GM23338 (cell line): ENCODE results near the gene C16orf78. TPM values are rescaled to one million over a fixed set of nuclear protein-coding genes. Genes with fewer than 3 reads are reported as not detected.

Source experiments
- ATAC-seq: fragments of 200-7000 bp; cut with Tn5 transposase; 3 replicates; pipeline ENCODE4 v1.9.1; 2020
- DNase-seq: peaks from one replicate; pipeline ENCODE4 v3.0.0-alpha.2; 2015; ENCODE audit warnings: low spot score
- H2AFZ ChIP-seq: fragments of 200-600 bp; sonication (generic); 2 replicates; pipeline ENCODE4 v1.8.0; 2016; ENCODE audit warnings: antibody characterized with exemption, mild to moderate bottlenecking, moderate library complexity
- H3F3A ChIP-seq: fragments of 200-600 bp; sonication (generic); replicated peaks from 2 replicates; pipeline ENCODE4 v1.8.0; 2017; ENCODE audit warnings: antibody characterized with exemption, mixed run types, low read depth
- H3K27ac ChIP-seq: fragments of 200-600 bp; sonication (generic); 2 replicates; pipeline ENCODE4 v1.6.1; 2016; ENCODE audit warnings: low read depth
- H3K27me3 ChIP-seq: fragments of 200-600 bp; sonication (generic); 2 replicates; pipeline ENCODE4 v1.8.0; 2016; ENCODE audit warnings: mild to moderate bottlenecking, mixed run types, moderate library complexity; ENCODE audit not compliant: insufficient read depth
- H3K36me3 ChIP-seq: fragments of 200-600 bp; sonication (generic); 2 replicates; pipeline ENCODE4 v1.8.0; 2016; ENCODE audit warnings: mild to moderate bottlenecking; ENCODE audit not compliant: insufficient read depth
- H3K4me1 ChIP-seq: fragments of 200-600 bp; sonication (generic); 2 replicates; pipeline ENCODE4 v1.8.0; 2016; ENCODE audit warnings: mild to moderate bottlenecking, moderate library complexity; ENCODE audit not compliant: insufficient read depth
- H3K4me2 ChIP-seq: fragments of 200-600 bp; sonication (generic); 2 replicates; pipeline ENCODE4 v1.7.1; 2017; ENCODE audit warnings: mixed run types
- H3K4me3 ChIP-seq: fragments of 200-600 bp; sonication (generic); 2 replicates; pipeline ENCODE4 v1.6.1; 2016; ENCODE audit warnings: mixed run types
- H3K79me2 ChIP-seq: fragments of 200-600 bp; sonication (generic); replicated peaks from 2 replicates; pipeline ENCODE4 v1.8.0; 2017; ENCODE audit warnings: mild to moderate bottlenecking; ENCODE audit not compliant: insufficient read depth
- H3K9me2 ChIP-seq: fragments of 200-600 bp; sonication (generic); 2 replicates; pipeline ENCODE4 v1.8.0; 2017; ENCODE audit not compliant: insufficient read depth
- H4K20me1 ChIP-seq: fragments of 200-600 bp; sonication (generic); replicated peaks from 2 replicates; pipeline ENCODE4 v1.8.0; 2017; ENCODE audit warnings: mild to moderate bottlenecking; ENCODE audit not compliant: insufficient read depth
- H3K27ac Mint-ChIP-seq: 2 replicates; pipeline ENCODE4 v1.8.0; 2020; ENCODE audit warnings: inconsistent platforms, mild to moderate bottlenecking, moderate library complexity, mixed read lengths
- H3K27me3 Mint-ChIP-seq: 3 replicates; pipeline ENCODE4 v1.8.0; 2022; ENCODE audit warnings: low read depth, mild to moderate bottlenecking, moderate library complexity, mixed read lengths, inconsistent platforms; ENCODE audit not compliant: insufficient read depth, poor library complexity
- H3K36me3 Mint-ChIP-seq: 3 replicates; pipeline ENCODE4 v1.8.0; 2021; ENCODE audit warnings: low read depth, mild to moderate bottlenecking, inconsistent platforms, moderate library complexity, mixed read lengths
- H3K4me1 Mint-ChIP-seq: 3 replicates; pipeline ENCODE4 v1.8.0; 2020; ENCODE audit warnings: mild to moderate bottlenecking, inconsistent platforms, mixed read lengths
- H3K4me3 Mint-ChIP-seq: 3 replicates; pipeline ENCODE4 v1.8.0; 2021; ENCODE audit warnings: moderate library complexity, mild to moderate bottlenecking, inconsistent platforms, mixed read lengths
- H3K9me3 Mint-ChIP-seq: 3 replicates; pipeline ENCODE4 v1.8.0; 2020; ENCODE audit warnings: moderate library complexity, mild to moderate bottlenecking, inconsistent platforms, mixed read lengths
- EZH2 ChIP-seq: fragments of 200-600 bp; sonication (generic); IDR thresholded peaks from one replicate; pipeline ENCODE4 v1.8.0; 2017; ENCODE audit warnings: antibody characterized with exemption, mild to moderate bottlenecking, low read depth; ENCODE audit not compliant: unreplicated experiment
- EZH2phosphoT487 ChIP-seq: fragments of 200-600 bp; sonication (generic); IDR thresholded peaks from one replicate; pipeline ENCODE4 v1.8.1; 2018; ENCODE audit warnings: antibody characterized with exemption; ENCODE audit not compliant: unreplicated experiment
- POLR2AphosphoS5 ChIP-seq: IDR thresholded peaks from 2 replicates; pipeline ENCODE4 v1.6.1; 2016; ENCODE audit warnings: antibody characterized with exemption, low read depth
- STAT1 ChIP-seq: IDR thresholded peaks from one replicate; pipeline ENCODE4 v1.6.1; 2016; ENCODE audit warnings: antibody characterized with exemption; ENCODE audit not compliant: unreplicated experiment
- ZNF114 ChIP-seq: fragments of 250-450 bp; sonication (Bioruptor Pico); IDR thresholded peaks from 2 replicates; pipeline ENCODE4 v1.5.0; 2020; ENCODE audit warnings: mild to moderate bottlenecking, moderate library complexity
- ZNF462 ChIP-seq: fragments of 250-450 bp; sonication (Bioruptor Pico); IDR thresholded peaks from 2 replicates; pipeline ENCODE4 v1.5.0; 2020; ENCODE audit warnings: mild to moderate bottlenecking, moderate library complexity
- polyA plus RNA-seq: library from polyadenylated mRNA; unstranded; fragments of >200 nt; fragmentation: Nextera tagmentation; extraction: Ambion mirVana; gene quantifications from 2 replicates; pipeline ENCODE4 v1.2.1, GENCODE V29; 2016
- total RNA-seq: library from RNA; depleted of rRNA; stranded (reverse); fragments of >200 nt; shearing (Covaris generic); gene quantifications from 2 replicates; pipeline ENCODE4 v1.2.3, GENCODE V29; 2014

Gene C16orf78
- total and polyA plus RNA-seq, 2 experiments from 2014 or later, result not detected

GRCh38 chr16:49376206-49376605, 2.6 kb downstream of the C16orf78 start (continued):
- no peak for TF ChIP-seq ZNF462 (CRISPR knock-in tag)
- TF ChIP-seq EZH2phosphoT487, result no peak
- TF ChIP-seq STAT1, result no peak
- no peak for TF ChIP-seq EZH2
- no peak for TF ChIP-seq ZNF114

- H3K4me1 ChIP-seq, result peaks cover 16% of the 10 kb centered on the region; the same call in 1 of the 2 replicates
- no peak overlapping the region for H3K4me3 Mint-ChIP-seq
- H3K27ac ChIP-seq, result no peak overlapping the region
- peaks cover 5% of the 10 kb centered on the region for H3K27me3 Mint-ChIP-seq
- no peak; the same call in 1 of the 3 replicates for ATAC-seq
- peaks cover 21% of the 10 kb centered on the region for H3K4me1 Mint-ChIP-seq
- H3K27me3 ChIP-seq, result peaks cover 3% of the 10 kb centered on the region; the same call in 1 of the 2 replicates
- no peak for TF ChIP-seq POLR2AphosphoS5
- TF ChIP-seq STAT1, result no peak
- H3K9me3 Mint-ChIP-seq, result no peaks in the 10 kb centered on the region
- no peak for DNase-seq
- peaks cover 21% of the 10 kb centered on the region for H3K9me2 ChIP-seq
- H4K20me1 ChIP-seq, result no peaks in the 10 kb centered on the region
- H3K36me3 Mint-ChIP-seq, result no peaks in the 10 kb centered on the region
- no peaks in the 10 kb centered on the region for H3K79me2 ChIP-seq
- H3K4me2 ChIP-seq, result no peak overlapping the region
- no peaks in the 10 kb centered on the region for H3K36me3 ChIP-seq
- H3K27ac Mint-ChIP-seq, result no peak overlapping the region
- no peaks in the 10 kb centered on the region for H3F3A ChIP-seq
- H2AFZ ChIP-seq, result no peak overlapping the region
- H3K4me3 ChIP-seq, result no peak overlapping the region
Measured at GRCh38 chr16:49377196-49377755, 3.7 kb downstream of the C16orf78 start.
